GM12891 (cell line): ENCODE measurements around the gene TUSC2.
A peak's percentile ranks its signal among the peaks of the same experiment; 100 is the strongest.

Source experiments
- POLR2A ChIP-seq: IDR thresholded peaks from 2 replicates; pipeline ENCODE4 v1.6.1; 2011; ENCODE audit warnings: low read depth, low read length, control low read depth
- POLR2AphosphoS5 ChIP-seq: IDR thresholded peaks from 2 replicates; pipeline ENCODE4 v1.6.1; 2011; ENCODE audit warnings: low read depth, low read length, control low read depth

GRCh38 chr3:50358911-50359759, 31.1 kb upstream of the TUSC2 start, which contains the start of gene TMEM115:
- peak; percentile 65; the same call in 1 of the 2 replicates for TF ChIP-seq POLR2A
- TF ChIP-seq POLR2AphosphoS5: peak; percentile 75
